ENCODE measurements around the gene SLC2A9. TPM values are rescaled to one million over a fixed set of nuclear protein-coding genes. Genes with fewer than 3 reads are reported as not detected.

SLC2A9 gene
- total and polyA plus RNA-seq, 2 of the 13 experiments (the other 11 are each of a cell fraction or from before 2014, with no cell fraction given), result 36.2 to 42.3 TPM

DNA sequence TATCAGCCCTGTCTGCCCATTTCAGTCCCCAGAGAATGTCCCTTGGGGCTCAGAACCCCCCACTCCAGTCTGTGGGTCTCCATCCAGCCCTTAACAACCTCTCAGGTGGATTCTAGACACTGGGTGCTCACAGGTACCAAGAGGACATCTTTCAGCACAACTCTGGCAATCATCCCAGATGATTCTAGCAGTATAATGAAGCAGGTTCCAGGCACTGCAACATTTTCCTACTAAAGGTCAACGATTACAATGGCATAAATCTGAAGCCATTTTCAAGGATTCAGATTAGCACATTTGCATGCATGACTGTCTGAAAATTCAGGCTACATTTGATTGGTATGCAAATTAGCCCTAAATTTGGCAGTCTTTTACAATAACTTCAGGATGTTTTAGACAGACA is 10.0 kb downstream of the SLC2A9 start:
- in situ Hi-C loops (cut with HindIII; ENCODE audit: extremely low pct_ligation_motif_present, low pct_unique_long_range_greater_than_20kb), result loop anchor here (10.0 kb wide), 1 partner anchor 306 kb away; no protein-coding TSS in a partner anchor
- POLR2A ChIA-PET, result no interaction called here

More for the DNA sequence above, 10.0 kb downstream of the SLC2A9 start:
- no peak for TF ChIP-seq ZNF225 (CRISPR knock-in tag; IDR thresholded peaks at IDR 0.05)
- TF ChIP-seq TBX2 (CRISPR knock-in tag; IDR thresholded peaks at IDR 0.05; ENCODE audit: borderline replicate concordance), result 0 out of 2 replicates have a peak, but pooled peaks have one; percentile 6
- TF ChIP-seq NFE2 (CRISPR knock-in tag; IDR thresholded peaks at IDR 0.05), result no peak
- no peak for TF ChIP-seq ZNF138 (CRISPR knock-in tag; IDR thresholded peaks at IDR 0.05; ENCODE audit: low read depth)
- no peak for TF ChIP-seq SALL1 (CRISPR knock-in tag; IDR thresholded peaks at IDR 0.05)
- no peak for TF ChIP-seq RFXANK (CRISPR knock-in tag; IDR thresholded peaks at IDR 0.05)
- TF ChIP-seq STAG1 (CRISPR knock-in tag; IDR thresholded peaks at IDR 0.05), result no peak
- TF ChIP-seq, protein P1, sequence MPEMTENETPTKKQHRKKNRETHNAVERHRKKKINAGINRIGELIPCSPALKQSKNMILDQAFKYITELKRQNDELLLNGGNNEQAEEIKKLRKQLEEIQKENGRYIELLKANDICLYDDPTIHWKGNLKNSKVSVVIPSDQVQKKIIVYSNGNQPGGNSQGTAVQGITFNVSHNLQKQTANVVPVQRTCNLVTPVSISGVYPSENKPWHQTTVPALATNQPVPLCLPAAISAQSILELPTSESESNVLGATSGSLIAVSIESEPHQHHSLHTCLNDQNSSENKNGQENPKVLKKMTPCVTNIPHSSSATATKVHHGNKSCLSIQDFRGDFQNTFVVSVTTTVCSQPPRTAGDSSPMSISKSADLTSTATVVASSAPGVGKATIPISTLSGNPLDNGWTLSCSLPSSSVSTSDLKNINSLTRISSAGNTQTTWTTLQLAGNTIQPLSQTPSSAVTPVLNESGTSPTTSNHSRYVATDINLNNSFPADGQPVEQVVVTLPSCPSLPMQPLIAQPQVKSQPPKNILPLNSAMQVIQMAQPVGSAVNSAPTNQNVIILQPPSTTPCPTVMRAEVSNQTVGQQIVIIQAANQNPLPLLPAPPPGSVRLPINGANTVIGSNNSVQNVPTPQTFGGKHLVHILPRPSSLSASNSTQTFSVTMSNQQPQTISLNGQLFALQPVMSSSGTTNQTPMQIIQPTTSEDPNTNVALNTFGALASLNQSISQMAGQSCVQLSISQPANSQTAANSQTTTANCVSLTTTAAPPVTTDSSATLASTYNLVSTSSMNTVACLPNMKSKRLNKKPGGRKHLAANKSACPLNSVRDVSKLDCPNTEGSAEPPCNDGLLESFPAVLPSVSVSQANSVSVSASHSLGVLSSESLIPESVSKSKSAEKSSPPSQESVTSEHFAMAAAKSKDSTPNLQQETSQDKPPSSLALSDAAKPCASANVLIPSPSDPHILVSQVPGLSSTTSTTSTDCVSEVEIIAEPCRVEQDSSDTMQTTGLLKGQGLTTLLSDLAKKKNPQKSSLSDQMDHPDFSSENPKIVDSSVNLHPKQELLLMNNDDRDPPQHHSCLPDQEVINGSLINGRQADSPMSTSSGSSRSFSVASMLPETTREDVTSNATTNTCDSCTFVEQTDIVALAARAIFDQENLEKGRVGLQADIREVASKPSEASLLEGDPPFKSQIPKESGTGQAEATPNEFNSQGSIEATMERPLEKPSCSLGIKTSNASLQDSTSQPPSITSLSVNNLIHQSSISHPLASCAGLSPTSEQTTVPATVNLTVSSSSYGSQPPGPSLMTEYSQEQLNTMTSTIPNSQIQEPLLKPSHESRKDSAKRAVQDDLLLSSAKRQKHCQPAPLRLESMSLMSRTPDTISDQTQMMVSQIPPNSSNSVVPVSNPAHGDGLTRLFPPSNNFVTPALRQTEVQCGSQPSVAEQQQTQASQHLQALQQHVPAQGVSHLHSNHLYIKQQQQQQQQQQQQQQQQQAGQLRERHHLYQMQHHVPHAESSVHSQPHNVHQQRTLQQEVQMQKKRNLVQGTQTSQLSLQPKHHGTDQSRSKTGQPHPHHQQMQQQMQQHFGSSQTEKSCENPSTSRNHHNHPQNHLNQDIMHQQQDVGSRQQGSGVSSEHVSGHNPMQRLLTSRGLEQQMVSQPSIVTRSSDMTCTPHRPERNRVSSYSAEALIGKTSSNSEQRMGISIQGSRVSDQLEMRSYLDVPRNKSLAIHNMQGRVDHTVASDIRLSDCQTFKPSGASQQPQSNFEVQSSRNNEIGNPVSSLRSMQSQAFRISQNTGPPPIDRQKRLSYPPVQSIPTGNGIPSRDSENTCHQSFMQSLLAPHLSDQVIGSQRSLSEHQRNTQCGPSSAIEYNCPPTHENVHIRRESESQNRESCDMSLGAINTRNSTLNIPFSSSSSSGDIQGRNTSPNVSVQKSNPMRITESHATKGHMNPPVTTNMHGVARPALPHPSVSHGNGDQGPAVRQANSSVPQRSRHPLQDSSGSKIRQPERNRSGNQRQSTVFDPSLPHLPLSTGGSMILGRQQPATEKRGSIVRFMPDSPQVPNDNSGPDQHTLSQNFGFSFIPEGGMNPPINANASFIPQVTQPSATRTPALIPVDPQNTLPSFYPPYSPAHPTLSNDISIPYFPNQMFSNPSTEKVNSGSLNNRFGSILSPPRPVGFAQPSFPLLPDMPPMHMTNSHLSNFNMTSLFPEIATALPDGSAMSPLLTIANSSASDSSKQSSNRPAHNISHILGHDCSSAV (CRISPR knock-in tag; IDR thresholded peaks at IDR 0.05; ENCODE audit: borderline replicate concordance), result no peak
- TF ChIP-seq MEF2D (CRISPR knock-in tag; IDR thresholded peaks at IDR 0.05), result no peak
- intact Hi-C loops (cut with micrococcal nuclease; ENCODE audit: unreplicated experiment), result no loop called here
- H3K9me3 ChIP-seq (ENCODE audit: low read length), result no peaks in the 10 kb centered on the region
- H3K4me1 ChIP-seq (ENCODE audit: insufficient read depth, low read length), result peaks cover 99% of the 10 kb centered on the region
- WGBS (ENCODE audit: low lambda C conversion rate), result 86% methylated on average over 1 of the region's 1 CpG
- no peaks in the 10 kb centered on the region for H3K27me3 ChIP-seq (ENCODE audit: control insufficient read depth in 1 of 2, insufficient read depth in 2 of 2, low read length in 2 of 2)
- no peak overlapping the region for H3K4me3 ChIP-seq (replicated peaks in 1 of 3; ENCODE audit: insufficient read depth in 1 of 3, low read depth in 2 of 3, low read length in 3 of 3)
- BruUV-seq (replicated peaks), result no TSS peak
- CTCF ChIA-PET (ENCODE audit: low intra/inter-chr PET ratio, low total read pairs), result no interaction called here
- no peak overlapping the region for H3K27ac ChIP-seq (ENCODE audit: extremely low read length, insufficient read depth, low read length)
- no peak overlapping the region for H2AFZ ChIP-seq (ENCODE audit: low read length)
- no peak for FAIRE-seq
- H3K36me3 ChIP-seq (replicated peaks in 1 of 2; ENCODE audit: control insufficient read depth in 1 of 2, insufficient read depth in 2 of 2, low read length in 2 of 2), result peaks cover 11 to 53% of the 10 kb centered on the region in 2 experiments
- no peak overlapping the region for H3K9ac ChIP-seq (ENCODE audit: insufficient read depth, low read depth, low read length)
- H4K20me1 ChIP-seq (ENCODE audit: insufficient read depth, low read length), result peaks cover 16% of the 10 kb centered on the region
- ATAC-seq, result no peak
- H3K79me2 ChIP-seq (ENCODE audit: insufficient read depth, low read length), result peaks cover 90% of the 10 kb centered on the region
- H3K4me2 ChIP-seq (ENCODE audit: low read depth, low read length), result no peak overlapping the region
- DNase-seq (ENCODE audit: low spot score), result no peak

Data from HepG2 (cell line).